Brain microvascular endothelial cell (primary cell): ENCODE measurements around the gene SNX24.
"Not testable (repeated sequence)": the region's sequence is repeated elsewhere in the genome, so short reads cannot be mapped to it uniquely, and the experiment has no call there.

Experiments
- DNase-seq: peaks from one replicate; pipeline ENCODE4 v3.0.0-alpha.2; 2020
- H3K27ac ChIP-seq: fragments of 250-450 bp; sonication (Bioruptor Pico); 2 replicates; pipeline ENCODE4 v1.5.1; 2020; ENCODE audit warnings: mild to moderate bottlenecking, moderate library complexity
- H3K27me3 ChIP-seq: fragments of 250-450 bp; sonication (Bioruptor Pico); replicated peaks from 2 replicates; pipeline ENCODE4 v1.5.1; 2020; ENCODE audit warnings: mild to moderate bottlenecking
- H3K36me3 ChIP-seq: fragments of 250-450 bp; sonication (Bioruptor Pico); replicated peaks from 2 replicates; pipeline ENCODE4 v1.5.1; 2020; ENCODE audit warnings: mild to moderate bottlenecking
- H3K4me3 ChIP-seq: 2 replicates; pipeline ENCODE4 v1.5.1; 2011; ENCODE audit warnings: low read depth, mild to moderate bottlenecking, control low read depth, low read length, moderate library complexity
- in situ Hi-C: cut with HindIII; loops from 2 replicates; pipeline ENCODE4 v1.10.0; 2017; ENCODE audit warnings: low sequenced_read_pairs, low pct_ligation_motif_present
- TF ChIP-seq, protein P1 (sequence below): IDR thresholded peaks from 2 replicates; pipeline ENCODE4 v1.5.1; 2011; ENCODE audit warnings: low read depth, mild to moderate bottlenecking, moderate library complexity, low read length, control low read depth, inconsistent platforms; ENCODE audit errors: missing control alignments

The SNX24 gene

DNA sequence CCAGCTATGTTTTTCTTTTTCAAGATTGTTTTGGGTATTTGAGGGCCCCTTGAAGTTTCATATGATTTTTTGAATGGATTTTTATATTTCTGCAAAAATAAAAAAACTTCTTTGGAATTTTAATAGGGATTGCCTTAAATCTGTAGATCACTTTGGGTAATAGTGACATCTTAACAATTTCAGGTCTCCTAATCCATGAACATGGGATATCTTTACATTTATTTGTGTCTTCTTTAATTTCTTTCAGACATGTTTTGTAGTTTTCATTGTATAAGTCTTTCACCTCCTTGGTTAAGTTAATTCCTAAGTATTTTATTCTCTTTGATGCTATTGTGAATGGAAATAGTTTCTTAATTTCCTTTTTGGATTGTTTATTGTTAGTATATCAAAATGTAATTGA is 112.0 kb downstream of the SNX24 start:
- no peak overlapping the region for H3K4me3 ChIP-seq
- no peaks in the 10 kb centered on the region for H3K27me3 ChIP-seq
- H3K27ac ChIP-seq = no peak overlapping the region
- TF ChIP-seq, protein P1, sequence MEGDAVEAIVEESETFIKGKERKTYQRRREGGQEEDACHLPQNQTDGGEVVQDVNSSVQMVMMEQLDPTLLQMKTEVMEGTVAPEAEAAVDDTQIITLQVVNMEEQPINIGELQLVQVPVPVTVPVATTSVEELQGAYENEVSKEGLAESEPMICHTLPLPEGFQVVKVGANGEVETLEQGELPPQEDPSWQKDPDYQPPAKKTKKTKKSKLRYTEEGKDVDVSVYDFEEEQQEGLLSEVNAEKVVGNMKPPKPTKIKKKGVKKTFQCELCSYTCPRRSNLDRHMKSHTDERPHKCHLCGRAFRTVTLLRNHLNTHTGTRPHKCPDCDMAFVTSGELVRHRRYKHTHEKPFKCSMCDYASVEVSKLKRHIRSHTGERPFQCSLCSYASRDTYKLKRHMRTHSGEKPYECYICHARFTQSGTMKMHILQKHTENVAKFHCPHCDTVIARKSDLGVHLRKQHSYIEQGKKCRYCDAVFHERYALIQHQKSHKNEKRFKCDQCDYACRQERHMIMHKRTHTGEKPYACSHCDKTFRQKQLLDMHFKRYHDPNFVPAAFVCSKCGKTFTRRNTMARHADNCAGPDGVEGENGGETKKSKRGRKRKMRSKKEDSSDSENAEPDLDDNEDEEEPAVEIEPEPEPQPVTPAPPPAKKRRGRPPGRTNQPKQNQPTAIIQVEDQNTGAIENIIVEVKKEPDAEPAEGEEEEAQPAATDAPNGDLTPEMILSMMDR = no peak
- no peaks in the 10 kb centered on the region for H3K36me3 ChIP-seq
- DNase-seq = no peak
- in situ Hi-C loops = no loop called here

DNA sequence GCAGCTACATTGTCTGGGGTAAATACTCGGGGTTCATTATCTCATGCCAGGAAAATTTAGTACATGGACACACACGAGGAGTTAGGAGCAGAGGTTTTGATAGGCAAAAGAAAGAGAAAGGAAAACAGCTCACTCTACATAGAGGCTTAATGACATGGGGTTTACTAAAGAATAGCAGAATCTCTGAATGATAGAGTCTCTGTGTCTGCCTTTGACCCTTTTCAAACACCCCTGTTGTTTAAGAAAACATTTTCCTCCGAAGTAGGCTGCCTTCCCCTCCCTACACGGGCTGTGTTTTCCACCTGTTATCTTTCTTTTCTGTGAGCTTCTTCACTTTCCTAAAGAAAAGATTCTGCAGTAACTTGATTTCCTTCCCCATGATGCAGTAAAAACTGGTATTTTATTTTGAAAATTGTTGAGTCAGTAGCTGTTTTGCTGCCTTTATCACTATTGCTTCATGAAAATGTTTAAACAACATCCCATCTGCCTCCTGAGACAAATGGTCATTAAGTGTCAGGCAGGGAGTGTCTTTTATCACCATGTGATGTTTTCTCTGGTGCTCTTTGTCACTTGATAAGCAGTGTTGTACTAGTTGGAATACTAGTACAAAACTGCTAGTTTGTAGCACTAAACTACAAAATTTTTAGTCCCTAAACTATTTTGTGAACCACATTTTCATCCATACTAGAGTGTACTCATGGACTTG is 114.5 kb downstream of the SNX24 start:
- TF ChIP-seq, protein P1 = no peak
- Histone ChIP-seq H3K36me3 (no peaks in the 10 kb centered on the region), H3K27me3 (no peaks in the 10 kb centered on the region), H3K27ac (no peak overlapping the region), H3K4me3 (no peak overlapping the region)
- in situ Hi-C loops = no loop called here
- no peak for DNase-seq

DNA sequence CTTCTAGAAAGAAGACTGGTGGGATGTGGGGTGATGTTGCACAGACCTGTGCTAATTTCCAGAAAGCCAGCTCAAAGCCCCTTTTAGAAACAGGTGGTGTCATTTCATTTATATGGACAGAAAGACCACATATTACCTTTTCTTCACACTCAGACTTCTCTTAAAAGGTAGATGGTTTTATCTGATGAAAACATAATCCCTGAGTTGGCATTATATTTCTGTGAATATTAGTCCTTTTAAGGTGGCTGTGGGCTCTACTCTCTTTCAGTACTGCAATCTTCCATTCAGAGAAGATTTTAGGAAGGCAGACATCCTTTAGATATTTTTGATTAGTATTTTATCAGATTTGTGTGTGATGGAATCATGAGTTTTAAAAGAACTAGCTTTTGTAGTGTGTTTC is 117.9 kb downstream of the SNX24 start:
- H3K27ac ChIP-seq = no peak overlapping the region
- in situ Hi-C loops = no loop called here
- TF ChIP-seq, protein P1 = no peak
- no peak for DNase-seq
- no peaks in the 10 kb centered on the region for H3K36me3 ChIP-seq
- no peak overlapping the region for H3K4me3 ChIP-seq
- H3K27me3 ChIP-seq = no peaks in the 10 kb centered on the region

DNA sequence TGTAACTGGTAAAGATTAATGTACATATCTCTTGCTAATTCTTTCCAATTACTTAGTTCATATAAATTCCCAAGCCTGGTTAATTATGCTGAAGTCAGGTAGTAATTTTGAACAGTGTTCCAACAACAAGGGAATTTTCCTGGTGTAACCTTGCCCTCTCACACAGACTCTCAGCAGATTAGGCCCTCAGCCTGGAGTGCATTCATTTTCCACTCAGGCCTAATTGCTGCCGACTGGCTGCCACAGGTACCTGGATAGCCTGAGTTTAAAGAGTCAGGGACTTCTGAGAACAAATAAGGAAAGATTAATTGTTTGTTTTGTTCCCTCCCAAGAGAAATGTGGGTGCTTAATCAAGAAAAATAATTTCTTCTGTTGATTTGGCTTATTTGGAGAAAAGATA is 119.7 kb downstream of the SNX24 start:
- in situ Hi-C loops = no loop called here
- Histone ChIP-seq H3K27ac (no peak overlapping the region), H3K27me3 (no peaks in the 10 kb centered on the region), H3K4me3 (no peak overlapping the region), H3K36me3 (no peaks in the 10 kb centered on the region)
- TF ChIP-seq, protein P1 = no peak
- no peak for DNase-seq

DNA sequence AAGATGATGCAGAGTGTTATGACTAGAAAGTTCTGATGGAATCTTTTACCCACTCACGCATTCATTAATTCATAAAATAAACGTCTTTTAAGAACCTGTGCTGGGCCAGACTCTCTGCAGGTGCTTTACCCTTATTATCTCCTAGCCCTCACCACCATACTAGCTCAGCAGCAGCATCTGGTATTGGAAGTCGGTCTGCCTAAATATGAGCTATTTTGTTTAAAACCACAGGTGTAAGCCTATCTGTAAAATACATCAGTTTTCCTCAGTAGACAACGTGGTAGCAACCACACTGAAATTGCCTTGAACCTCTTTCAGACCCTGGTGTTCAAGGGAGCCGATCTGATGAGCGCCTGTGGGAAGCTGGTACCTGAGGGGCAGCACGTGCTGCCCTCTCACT is 121.7 kb downstream of the SNX24 start:
- Histone ChIP-seq H3K27me3 (no peaks in the 10 kb centered on the region), H3K4me3 (no peak overlapping the region), H3K27ac (no peak overlapping the region), H3K36me3 (no peaks in the 10 kb centered on the region)
- in situ Hi-C loops = no loop called here
- DNase-seq = no peak
- TF ChIP-seq, protein P1 = no peak

DNA sequence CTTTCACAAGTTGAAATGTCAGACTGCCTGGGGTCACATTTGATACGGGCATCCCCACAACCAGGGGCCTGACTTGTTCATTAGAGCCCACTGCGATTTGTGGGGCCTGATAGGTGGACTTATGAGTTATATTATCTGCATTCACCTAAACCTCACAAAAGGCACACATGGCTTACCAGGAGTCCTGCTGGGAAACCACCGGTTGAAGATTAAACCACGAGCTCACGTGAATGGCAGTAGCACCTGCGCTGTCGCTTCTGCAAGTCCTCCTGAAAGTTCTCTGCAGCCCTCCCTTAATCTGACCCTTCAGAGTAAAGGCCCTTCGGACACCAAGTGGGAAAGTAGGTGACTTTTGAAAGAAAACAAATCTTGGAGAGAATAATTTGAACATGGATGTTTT is 122.2 kb downstream of the SNX24 start:
- no peaks in the 10 kb centered on the region for H3K36me3 ChIP-seq
- H3K27ac ChIP-seq = no peak overlapping the region
- no peaks in the 10 kb centered on the region for H3K27me3 ChIP-seq
- no peak overlapping the region for H3K4me3 ChIP-seq
- in situ Hi-C loops = no loop called here
- TF ChIP-seq, protein P1 = no peak
- no peak for DNase-seq

DNA sequence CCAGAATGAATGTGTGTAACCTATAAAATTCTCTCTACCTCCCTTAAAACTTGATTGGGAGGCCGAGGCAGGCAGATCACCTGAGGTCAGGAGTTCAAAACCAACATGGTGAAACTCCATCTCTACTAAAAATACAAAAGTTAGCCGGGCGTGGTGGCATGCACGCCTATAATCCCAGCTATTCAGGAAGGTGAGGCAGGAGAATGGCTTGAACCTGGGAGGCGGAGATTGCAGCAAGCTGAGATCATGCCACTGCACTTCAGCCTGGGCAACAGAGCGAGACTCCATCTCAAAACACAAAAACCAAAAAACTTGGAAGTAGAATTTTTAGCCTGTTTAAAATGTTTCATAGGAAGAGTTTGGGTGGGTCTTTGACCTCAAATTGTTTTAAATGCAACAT is 122.6 kb downstream of the SNX24 start:
- H3K27me3 ChIP-seq, H3K27ac ChIP-seq, H3K36me3 ChIP-seq, DNase-seq, H3K4me3 ChIP-seq, in situ Hi-C loops: not testable (repeated sequence)
